ENCODE data around the gene GNG7.
A peak's percentile ranks its signal among the peaks of the same experiment; 100 is the strongest.
"Not testable (repeated sequence)": the region's sequence is repeated elsewhere in the genome, so short reads cannot be mapped to it uniquely, and the experiment has no call there.

The GNG7 gene

DNA sequence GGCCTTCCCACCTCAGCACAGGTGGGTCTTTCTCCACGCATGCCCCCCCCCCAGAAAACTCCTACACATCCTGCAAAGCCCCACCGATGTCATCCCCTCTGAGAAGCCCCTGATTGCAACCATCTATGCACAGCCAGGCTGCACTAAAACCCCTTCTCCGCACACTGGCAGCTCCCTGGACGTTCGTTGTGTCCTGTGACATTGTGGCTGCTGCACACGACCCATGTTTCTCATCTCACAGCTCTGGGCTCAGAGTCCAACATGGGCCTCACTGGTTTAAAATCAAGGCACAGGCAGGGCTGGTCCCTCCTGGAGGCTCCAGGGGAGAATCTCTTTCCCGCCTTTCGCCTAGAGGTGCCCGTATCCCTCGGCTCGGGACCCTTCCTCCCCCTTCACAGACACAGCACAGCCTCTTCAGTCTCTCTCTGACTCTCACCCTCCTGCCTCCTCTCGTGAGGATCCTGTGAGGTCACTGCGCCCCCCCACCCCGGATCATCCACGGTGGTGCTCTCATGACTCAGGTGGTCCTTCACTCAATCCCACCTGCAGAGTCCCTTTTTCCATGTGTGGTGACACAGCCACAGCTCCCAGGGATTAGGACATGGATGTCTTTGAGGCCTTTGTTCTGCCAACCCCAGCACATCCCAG is 155.3 kb downstream of the GNG7 start:
- DNase-seq = no peak

DNA sequence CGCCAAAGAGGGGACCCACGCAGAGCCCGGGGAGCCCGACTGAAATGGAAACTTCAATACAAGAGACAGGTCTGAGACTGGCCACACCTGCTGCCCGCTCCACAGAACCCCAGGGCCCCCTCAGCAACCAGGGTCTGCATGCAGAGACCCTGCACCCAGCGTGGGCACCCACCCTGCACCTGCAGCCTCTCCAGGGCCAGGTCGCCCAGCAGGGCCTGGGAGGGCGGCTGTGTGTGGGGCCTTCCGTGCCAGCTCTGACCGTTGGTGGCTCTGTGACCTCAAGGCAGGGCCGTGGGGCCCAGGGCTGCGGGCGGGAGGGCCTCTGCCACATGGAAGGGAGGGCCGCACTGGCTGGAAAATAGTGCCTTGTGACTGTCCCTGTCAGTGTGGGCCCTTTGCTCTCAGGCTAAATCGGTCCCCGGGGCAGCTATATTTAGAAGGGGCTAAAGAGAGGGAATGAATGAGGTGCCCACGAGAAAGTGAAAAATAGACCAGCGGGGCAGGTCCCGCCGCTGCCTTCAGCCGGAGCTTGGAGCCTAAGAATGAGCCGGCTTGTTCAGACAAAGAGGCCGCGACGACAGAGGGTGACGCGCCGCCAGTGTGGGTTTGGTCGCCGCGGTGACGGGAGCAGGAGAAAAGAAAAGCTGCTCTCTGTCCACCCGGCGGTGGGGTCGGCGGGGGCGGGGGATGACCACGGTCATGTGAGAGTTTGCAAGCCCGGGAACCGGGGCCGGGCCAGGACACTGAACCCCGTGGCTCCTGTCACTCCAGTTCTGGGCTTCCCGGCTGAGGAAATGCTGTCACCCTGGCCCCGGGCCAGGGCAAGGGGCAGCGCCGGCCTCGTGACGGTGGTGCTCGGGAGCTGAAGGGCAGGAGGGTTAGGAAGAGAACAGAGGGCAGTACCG is 156.1 kb downstream of the GNG7 start:
- peak; percentile 28 to 58 for DNase-seq

DNA sequence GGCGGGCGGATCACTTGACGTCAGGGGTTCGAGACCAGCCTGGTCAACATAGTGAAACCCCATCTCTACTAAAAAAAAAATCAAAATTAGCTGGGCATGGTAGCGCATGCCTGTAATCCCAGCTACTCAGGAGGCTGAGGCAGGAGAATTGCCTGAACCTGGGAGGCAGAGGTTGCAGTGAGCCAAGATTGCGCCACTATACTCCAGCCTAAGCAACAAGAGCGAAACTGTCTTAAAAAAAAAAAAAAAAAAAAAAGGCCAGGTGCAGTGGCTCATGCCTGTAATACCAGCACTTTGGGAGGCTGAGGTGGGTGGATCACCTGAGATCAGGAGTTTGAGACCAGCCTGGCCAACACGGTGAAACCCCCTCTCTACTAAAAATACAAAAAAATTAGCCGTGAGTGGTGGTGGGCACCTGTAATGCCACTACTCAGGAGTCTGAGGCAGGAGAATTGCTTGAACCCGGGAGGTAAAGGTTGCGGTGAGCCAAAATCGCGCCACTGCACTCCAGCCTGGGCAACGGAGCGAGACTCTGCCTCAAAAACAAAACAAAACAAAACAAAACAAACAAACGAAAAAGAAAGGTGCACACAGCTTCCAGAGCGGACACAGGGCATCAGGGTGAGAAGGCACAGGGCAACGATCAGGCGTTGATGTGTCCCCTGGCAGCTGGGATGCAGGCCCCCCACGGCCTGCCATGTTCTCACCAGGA is 156.9 kb downstream of the GNG7 start:
- DNase-seq = not testable (repeated sequence)

DNA sequence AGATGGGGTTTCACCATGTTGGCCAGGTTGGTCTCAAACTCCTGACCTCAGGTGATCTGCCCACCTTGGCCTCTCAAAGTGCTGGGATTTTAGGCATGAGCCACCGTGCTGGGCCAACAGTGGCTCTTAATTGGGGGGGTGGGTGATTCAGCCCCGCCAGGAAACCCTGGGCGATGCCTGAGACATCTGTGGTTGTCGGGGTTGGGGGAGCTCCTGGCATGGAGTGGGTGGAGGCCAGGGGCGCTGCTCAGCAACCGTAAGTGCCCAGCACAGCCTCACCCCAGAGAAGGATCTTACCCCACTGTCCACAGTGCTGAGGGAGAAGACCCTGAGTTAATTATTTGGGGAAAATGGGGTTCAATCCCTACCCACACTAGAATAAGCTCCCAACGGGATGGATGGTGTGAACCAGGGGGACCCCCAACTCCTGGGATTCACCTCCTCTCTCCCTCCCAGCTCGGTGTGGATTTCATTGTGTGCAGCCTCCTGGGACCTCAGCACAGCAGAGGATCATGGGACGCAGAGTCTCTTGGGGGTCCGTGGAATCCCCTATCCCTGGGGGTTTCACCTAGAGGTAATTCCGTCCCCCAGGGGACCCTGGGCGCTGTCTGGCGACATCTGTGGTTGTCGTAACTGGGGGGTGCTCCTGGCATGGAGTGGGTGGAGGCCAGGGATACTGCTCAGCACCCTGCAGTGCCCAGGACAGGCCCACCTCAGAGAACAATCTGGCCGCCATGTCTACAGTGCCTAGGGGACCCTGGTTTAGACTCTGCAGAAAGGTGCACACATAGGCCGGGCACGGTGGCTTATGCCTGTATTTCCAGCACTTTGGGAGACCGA is 157.7 kb downstream of the GNG7 start:
- DNase-seq = no peak

DNA sequence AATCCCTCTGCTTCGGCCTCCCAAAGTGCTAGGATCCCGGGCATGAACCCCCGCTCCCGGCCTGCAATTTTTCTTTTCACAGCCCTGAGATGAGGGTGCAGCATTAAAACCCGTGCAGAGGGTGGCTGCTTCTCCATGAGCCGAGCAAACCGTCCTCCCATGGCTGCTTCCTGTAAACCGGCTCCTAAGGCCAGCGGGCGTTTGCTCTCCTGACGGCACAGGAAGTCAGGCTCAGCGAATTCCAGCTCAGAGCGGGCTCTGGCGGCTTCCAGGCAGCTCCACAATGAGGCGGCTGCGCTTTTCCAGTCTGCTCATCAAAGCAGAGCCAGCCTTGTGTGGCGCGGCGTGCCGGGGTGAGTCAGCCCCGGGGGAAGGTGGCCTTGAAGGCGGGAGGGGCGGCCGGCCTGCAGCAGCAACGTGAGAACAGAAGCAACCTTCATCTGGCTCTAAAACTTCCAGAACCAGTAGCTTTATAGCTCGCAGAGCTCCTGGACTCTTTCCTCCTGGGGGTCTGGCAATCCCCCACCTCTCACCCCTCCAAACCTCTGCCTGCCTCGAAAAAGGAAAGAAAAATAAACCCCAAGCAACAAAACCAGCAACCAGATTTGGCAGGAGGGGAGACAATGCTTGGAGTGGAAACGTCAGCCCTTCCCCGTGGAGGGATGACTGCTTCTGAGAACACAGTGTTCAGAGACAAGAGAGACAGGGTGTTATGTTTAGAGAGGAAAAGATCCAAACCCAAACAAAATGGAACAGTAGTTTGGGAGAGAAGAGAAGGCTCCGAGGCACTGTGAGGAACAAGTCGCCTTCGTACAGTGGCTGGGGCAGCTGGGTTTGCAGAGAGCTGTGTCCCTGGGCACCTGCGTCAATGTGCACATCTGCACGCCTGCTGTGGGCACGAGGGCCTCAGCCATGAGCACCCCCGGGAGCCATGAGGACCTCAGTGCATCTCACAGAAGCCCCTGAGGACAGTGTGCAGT is 158.7 kb downstream of the GNG7 start:
- peak; percentile 90 to 95 for DNase-seq

DNA sequence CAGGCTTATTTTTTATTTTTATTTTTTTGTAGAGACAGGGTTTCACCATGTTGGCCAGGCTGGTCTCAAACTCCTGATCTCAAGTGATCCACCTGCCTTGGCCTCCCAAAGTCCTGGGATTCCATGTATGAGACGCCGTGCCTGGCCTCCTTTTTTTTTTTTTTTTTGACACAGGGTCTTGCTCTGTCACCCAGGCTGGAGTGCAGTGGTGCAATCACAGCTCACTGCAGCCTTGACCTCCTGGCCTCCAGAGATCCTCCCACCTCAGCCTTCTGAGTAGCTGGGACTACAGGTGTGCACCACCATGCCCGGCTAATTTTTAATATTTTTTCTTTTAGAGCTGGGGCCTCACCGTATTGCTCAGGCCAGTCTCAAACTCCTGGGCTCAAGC is 159.4 kb downstream of the GNG7 start:
- not testable (repeated sequence) for DNase-seq

DNA sequence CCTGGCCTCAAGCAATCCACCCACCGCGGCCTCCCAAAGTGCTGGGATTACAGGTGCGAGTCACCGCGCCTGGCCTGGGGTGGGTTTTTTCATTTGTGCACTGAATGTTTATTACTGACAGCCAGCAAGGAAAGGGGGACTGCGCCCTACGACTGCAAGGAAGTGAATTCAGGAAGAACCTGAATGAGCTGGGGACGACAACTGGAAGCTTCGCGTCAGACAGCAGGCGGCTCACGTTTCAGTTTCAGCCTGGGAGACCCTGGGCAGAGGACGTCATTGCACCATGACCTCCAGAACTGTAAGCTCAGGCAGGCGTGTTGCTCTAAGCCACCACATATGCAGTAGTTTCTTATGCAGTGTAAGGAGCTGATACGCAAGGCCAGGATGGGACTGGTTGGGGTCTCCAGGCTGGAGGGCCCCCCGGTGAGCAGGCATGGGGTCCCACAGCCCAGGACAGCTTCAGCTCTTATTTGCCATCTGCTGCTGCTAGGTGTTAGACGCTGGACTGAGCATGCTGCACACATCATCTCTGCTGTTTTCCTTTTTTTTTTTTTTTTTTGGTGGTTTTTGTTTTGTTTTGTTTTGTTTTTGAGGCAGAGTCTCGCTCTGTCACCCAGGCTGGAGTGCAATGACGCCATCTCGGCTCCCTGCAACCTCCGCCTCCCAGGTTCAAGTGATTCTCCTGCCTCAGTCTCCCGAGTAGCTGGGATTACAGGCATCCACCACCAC is 160.0 kb downstream of the GNG7 start:
- peak; percentile 59 to 77 for DNase-seq

DNA sequence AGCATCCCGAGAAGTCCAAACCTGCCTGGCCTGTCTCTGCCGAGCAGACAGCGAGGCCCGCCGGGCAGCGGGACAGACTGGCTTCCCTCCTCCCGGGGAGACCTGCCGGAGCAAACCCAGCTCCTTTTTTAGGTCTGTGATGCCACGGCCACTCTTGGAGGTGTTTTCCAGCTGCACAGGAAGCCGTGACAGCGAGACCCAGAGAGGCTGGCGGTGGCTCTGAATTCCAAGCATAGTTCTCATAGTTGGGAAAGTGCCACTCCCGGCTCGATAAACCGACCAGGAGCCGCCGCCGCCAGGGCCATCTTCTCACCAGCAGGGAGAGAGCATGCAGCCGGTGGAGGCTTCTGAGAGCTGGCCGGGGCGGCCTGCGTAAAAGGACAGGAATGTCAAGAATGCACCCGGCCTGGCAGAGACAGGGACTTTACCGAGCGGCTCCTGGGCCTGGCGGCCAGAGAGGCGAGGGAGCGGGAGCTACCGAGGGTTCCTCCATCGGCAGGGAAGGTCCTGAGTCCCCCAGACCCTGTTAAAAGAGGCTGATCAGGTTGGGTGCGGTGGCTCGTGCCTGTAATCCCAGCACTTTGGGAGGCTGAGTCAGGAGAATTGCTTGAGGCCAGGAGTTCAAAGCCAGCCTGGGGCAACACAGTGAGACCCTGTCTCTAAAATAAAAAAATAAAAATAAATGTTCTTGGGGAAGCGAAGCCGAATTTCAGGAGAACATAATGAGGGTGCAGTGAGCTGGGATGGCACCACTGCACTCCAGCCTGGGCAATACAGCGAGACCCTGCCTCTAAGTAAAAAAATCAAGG is 161.6 kb downstream of the GNG7 start:
- DNase-seq = no peak

DNA sequence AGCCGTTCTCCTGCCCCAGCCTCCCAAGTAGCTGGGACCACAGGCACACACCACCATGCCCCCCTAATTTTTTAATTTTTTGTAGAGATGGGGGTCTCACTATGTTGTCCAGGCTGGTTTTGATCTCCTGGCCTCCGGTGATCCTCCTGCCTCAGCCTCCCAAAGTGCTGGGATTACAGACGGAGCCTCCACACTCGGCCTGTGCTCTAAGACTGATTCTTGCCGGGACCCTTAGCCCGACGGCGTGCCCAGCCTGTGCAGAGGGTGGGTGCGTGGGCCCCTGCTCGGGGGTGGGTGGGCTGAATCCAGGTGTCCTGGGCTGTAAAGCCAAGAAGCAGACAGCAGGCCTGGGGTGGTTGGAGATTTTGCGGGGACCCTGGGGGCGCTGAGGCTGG is 162.2 kb downstream of the GNG7 start:
- no peak for DNase-seq

DNA sequence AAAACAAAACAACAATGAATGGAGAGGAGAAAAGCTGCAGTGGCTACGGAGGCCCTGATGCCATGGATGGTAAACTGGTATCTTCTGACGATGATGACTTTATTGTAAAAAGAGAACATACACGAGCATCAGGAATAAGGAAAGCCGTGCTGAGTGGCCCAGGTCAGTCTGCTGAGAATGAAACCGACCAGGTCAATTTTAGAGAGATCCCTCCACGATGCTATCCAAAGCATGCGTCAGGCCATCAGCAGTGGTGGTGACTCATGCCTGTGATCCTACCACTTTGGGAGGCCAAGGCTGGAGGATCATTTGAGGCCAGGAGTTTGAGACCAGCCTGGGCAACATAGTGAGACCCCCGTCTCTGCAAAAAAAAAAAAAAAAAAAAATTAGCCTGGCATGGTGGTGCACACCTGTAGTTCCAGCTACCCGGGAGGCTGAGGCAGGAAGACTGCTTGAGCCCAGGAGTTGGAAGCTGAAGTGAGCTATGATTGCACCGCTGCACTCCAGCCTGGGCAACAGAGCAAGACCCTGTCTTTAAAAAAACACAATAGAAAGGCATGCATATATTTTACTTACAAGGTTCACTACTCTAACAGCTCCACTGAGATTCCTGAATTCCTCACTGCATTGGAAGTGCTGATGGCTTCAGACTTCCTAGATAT is 164.3 kb downstream of the GNG7 start:
- no peak for DNase-seq

DNA sequence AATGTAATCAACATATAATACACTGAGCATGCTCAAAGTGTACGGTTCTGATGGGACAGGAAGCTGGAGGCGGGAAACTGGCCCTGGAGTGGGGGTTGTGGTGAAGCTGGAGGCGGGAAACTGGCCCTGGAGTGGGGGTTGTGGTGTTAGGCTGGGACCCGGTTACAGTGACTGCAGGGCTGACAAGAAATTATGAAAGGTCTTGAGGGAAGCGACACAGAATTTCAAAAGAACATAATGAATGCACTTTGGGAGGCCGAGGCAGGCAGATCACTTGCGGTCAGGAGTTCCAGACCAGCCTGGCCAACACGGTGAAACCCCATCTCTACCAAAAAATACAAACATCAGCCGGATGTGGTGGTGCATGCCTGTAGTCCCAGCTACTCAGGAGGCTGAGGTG is 164.9 kb downstream of the GNG7 start:
- not testable (repeated sequence) for DNase-seq

DNA sequence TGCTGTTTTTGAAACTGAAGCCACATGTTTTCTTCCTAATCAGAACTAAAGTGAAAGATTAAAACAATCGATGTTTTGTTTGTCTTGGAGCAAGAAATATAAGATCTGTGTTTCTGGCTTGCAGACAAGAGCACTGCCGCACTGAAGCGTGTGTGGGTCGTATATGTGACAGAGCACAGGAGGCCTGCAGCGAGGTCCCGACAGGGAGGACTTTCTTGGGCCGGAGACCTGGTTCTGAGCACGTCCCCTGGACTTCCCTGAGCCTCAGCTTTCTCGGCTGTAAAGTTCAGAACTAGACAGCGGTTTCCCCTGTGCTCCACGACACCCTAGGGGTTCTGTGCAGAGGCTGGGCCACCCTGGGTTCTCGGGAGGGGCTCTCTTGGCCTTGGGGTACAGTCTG is 166.0 kb downstream of the GNG7 start:
- DNase-seq = no peak

DNA sequence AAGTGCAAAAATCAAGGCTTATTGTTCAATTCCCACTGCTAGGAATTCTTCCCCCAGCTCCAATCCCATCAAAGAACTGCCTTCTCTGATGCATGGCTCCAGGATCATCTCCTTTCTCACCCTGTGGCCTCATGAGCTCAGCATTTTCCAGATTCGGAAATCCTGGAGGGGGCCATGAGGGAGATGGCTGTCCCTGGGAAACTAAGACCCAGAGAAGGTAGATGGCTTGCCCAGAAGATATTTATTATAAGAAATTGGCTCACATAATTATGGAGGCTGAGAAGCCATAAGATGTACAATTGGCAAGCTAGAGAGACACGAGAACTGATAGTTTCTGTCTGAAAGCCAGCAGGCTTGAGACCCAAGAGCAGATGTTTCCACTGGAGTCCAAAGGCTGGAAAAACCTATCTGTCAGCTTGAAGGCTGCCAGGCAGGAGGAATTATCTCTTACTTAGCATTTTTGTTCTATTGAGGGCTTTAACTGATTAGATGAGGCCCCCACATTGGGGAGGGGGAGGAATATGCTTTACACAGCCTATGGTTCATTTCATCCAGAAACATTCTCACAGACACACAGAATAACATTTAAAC is 168.0 kb downstream of the GNG7 start:
- no peak for DNase-seq

DNA sequence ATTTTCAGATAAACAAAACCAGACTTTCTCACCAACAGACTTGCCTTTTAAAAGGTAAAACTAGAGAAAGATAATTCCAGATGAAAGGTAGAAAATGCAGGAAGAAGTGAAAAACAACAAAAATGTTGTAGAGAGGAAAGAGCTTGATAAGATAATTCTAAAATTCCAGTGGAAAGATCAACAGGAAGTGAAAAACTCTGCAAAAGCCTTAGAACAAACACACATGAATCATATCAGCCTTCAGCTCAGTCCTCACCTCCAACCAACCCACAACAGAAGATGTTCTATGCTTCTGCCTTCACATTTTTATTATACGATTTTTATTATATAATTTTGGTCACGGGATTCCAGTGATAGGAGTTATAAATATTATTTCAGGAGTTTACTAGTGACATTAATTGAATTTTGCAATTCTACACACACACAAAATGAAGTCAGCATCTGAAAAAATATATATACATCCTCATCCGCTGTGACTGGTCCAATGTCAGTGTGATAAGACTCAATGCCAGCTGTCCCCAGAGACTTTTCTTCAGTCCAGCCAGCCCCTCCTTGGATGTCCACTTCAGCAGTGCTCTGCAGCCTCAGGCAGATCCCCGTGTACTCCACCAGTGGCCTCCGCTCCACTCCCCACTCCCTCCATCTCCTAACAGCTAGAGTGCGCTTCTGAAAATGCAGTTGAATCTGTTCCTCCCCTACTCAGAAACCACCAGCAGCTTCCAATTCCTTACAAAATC is 168.6 kb downstream of the GNG7 start:
- DNase-seq = no peak

DNA sequence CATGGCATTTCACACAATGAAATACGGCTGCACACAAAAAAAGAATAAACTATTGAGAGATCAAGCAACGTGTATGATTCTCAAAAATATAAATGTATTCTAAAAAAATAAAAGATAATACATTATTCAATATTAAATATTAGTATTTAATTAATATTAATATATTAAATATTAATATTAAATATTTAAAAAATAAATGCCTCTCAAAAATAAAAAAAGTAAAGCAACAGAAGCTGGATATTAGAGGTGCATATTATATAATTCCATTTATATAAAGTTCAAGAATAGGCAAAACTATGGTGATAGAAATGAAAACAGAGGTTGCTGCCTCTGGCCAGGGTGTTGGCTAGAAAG is 169.4 kb downstream of the GNG7 start:
- no peak for DNase-seq

DNA sequence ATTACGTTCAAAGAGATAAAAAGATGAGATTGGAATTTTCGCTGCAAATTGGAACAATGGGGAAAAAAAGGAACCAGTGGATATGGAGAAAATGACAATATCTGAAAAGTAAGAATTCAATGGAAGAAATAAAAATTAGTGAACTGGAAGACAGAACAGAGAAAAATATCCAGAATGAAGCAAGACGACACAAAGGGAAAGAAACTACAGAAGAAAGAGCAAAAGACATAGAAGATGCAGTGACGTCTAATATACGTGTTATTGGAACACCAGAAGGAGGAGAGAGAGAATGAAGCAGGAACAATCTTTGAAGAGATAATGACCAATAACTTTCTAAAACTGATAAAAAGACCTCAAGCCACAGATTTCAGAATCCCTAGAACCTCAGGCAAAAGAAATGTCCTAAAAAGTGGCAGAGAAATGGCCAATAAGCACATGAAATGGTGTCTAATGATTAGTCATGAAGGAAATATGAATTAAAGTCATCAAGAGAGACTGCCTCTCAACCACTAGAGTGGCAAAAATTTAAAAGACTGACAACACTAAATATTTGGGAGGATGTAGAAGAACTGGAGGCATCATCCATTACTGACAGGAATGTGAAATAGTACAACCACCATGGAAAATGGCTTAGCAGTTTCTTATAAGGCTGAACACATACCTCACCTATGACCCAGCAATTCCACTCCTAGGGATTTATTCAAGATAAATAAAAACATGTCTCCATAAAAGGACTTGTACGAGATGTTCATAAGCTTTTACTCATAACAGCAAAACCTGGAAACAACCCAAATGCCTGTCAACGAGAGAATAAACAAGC is 170.0 kb downstream of the GNG7 start:
- no peak for DNase-seq

DNA sequence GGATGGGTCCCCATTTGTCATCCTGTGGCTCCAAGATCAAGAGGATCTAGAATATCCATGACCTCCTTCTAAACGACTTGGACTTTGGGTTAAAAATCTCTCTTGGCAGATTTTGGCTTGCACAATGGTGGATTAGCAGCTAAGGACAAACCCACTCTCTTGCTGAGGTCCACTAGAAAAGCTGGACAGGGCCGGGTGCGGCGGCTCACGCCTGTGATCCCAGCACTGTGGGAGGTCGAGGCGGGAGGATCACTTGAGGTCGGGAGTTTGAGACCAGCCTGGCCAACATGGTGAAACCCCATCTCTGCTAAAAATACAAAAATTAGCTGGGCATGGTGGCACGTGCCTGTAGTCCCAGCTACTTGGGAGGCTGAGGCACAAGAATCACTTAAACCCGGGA is 172.6 kb downstream of the GNG7 start:
- not testable (repeated sequence) for DNase-seq
